Stimulated activated naive CD8-positive, alpha-beta T cell treated with anti-CD3 and anti-CD28 coated beads, Interleukin-15, amount 100 ng/mL, for 72 hours (primary cell): ENCODE measurements around the gene THADA.

Experiments
- ATAC-seq: fragments of 150-1000 bp; cut with Tn5 transposase; 2 replicates; pipeline ENCODE4 v1.10.0; 2021; ENCODE audit warnings: mild to moderate bottlenecking, moderate library complexity
- DNase-seq, 2 donors: peaks; one replicate each; pipeline ENCODE4 v3.0.0; 2021 to 2022
- H3K27ac Mint-ChIP-seq, 2 donors: one replicate each; pipeline ENCODE4 v1.8.0; 2022; ENCODE audit warnings: mild to moderate bottlenecking in 2 of 2, mixed read lengths in 2 of 2, moderate library complexity in 2 of 2
- H3K27me3 Mint-ChIP-seq: one replicate; pipeline ENCODE4 v1.8.0; 2022; ENCODE audit warnings: mixed read lengths
- H3K4me1 Mint-ChIP-seq: one replicate; pipeline ENCODE4 v1.8.0; 2022; ENCODE audit warnings: mild to moderate bottlenecking, mixed read lengths
- H3K4me3 Mint-ChIP-seq, 2 donors: one replicate each; pipeline ENCODE4 v1.8.0; 2022; ENCODE audit warnings: mild to moderate bottlenecking in 2 of 2, mixed read lengths in 2 of 2, moderate library complexity in 1 of 2
- H3K9me3 Mint-ChIP-seq, 2 donors: one replicate each; pipeline ENCODE4 v1.8.0; 2022; ENCODE audit warnings: mixed read lengths in 2 of 2

Gene THADA

DNA sequence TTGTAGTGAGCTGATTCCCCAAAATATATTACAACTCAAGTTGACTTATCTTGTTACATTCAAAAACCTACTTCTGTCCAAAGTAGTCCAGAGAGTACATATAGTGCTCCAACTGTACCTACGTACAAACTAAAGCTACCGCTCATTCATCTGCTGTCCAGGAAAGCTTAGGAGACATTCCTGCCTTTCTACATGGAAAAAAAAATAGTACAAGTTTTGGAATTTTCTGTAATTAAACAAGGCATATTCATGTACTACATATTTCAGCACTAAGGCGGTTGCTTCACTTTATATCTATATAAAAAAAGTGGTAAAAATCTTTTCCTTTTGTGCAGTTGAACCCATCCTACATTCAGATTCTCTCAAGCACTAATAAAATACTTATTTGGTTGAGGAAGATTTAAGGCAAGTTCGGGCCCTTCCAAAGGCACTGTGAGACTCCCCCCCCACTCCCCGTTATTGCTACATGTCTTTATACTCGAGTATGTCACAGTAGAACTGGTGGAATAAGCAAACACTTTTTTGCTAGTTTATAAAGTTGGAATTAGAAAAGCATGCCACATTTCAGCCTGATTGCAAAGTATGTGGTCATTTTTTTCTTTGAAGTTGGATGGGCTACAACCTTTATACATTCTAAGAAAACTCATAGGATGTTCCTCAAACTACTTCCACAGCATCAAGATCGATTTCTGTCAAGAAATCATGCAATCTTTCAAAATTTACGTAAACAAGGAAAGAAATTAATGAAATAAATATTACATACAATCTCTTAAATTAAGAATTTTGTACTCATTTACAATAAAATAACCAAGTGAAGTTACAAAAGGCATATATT lies 373.1 kb downstream of the THADA start:
- H3K4me3 Mint-ChIP-seq: peak overlapping the region; percentile 79 to 96
- peaks cover 51% of the 10 kb centered on the region for H3K4me1 Mint-ChIP-seq
- no peaks in the 10 kb centered on the region for H3K27me3 Mint-ChIP-seq
- DNase-seq: no peak
- no peaks in the 10 kb centered on the region for H3K9me3 Mint-ChIP-seq
- ATAC-seq: no peak
- peak overlapping the region; percentile 98 to 99 for H3K27ac Mint-ChIP-seq

DNA sequence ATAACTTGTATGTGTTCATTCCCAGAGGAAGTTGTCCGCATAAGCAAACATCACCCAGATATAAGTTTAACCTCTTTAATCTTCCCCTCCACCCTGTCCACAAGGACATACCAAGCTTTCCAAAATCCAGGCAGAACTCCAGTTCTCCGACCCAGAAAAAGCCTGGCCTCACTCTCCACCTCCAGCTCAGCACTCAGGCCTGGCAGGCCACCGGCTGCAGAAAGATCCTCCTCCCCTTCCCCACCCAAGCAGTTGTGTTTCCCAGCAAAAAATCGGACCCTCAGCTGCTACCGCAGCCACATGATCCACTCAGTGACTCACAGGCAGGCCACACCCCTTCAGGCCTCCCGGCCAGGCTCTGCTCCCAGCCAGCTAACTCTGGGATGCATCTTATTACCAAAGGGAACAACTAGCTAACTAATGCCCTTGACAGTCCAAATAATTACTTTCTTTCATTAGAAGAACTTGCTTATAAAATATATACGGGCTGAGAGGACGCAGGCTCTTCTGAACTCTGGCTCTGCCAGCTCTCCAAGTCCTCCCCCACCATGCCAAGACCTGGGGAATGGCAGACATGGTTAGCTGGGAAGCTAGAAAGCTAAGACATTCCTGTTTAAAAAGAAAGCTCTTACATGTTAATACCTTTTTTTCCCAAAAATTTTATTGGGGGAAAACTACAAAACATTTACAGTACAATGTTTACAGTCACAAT lies 373.9 kb downstream of the THADA start:
- ATAC-seq: no peak
- Mint-ChIP-seq H3K27ac (peak overlapping the region; percentile 98 to 99), H3K9me3 (no peaks in the 10 kb centered on the region), H3K4me1 (peaks cover 52% of the 10 kb centered on the region), H3K27me3 (no peaks in the 10 kb centered on the region), H3K4me3 (peak overlapping the region; percentile 79 to 96)
- peak; percentile 52 to 72 for DNase-seq

DNA sequence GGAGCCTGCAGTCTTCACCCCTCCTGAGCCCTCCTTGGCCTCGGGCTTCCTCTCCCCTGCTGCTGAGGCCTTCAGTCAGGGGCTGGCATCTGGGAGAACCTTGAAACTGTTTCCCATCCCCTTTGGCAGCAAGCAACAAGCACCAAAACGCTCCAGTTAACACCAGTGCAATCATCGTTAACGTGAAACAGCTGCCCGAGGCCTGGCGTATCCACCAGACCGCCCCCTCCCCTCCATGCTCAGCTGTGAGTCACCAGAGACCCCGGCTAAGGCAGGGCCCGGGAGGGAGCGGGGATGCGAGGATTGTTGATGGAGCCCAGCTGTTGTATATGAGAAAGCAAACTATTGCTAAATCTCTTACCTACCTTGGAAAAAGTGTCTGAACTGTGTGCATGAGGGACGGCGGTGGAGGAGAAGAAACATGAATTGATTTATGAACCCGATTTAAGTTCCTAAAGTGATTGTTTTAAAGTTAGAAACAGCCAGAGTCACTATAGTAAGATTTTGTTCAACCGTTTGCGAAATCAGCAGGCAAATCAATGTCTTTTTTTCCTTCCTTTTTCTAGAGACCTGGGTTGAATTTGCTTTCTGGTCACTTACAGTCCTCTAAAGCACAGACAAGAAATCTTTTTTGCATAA lies 374.6 kb downstream of the THADA start:
- peak in 1 of 2 donors; percentile 33 for DNase-seq
- Mint-ChIP-seq H3K27ac (peak overlapping the region; percentile 98 to 99), H3K4me3 (peak overlapping the region; percentile 79 to 96), H3K9me3 (no peaks in the 10 kb centered on the region), H3K4me1 (peaks cover 52% of the 10 kb centered on the region), H3K27me3 (no peaks in the 10 kb centered on the region)
- no peak for ATAC-seq

DNA sequence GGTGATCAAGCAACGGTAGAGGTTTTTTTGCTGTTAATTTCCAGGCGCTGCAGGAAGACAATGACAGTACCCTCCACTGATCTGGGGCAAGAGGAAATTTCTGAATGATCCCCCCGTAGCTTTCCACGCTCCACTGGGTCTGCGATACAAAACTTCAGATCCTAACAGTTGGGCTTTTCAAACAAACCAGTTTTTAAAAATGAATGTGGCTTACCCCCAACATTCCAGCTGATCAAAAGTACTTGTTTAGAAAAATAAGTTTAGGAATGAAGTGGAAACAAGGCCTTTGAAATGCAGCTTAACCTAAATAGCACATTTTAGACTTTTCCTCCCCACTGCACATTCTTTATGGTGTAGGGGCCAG lies 375.1 kb downstream of the THADA start:
- H3K4me3 Mint-ChIP-seq: peak overlapping the region; percentile 79 to 96
- DNase-seq (no peak), ATAC-seq (no peak)
- H3K27ac Mint-ChIP-seq: peak overlapping the region; percentile 98 to 99
- no peaks in the 10 kb centered on the region for H3K9me3 Mint-ChIP-seq
- no peaks in the 10 kb centered on the region for H3K27me3 Mint-ChIP-seq
- peaks cover 52% of the 10 kb centered on the region for H3K4me1 Mint-ChIP-seq

DNA sequence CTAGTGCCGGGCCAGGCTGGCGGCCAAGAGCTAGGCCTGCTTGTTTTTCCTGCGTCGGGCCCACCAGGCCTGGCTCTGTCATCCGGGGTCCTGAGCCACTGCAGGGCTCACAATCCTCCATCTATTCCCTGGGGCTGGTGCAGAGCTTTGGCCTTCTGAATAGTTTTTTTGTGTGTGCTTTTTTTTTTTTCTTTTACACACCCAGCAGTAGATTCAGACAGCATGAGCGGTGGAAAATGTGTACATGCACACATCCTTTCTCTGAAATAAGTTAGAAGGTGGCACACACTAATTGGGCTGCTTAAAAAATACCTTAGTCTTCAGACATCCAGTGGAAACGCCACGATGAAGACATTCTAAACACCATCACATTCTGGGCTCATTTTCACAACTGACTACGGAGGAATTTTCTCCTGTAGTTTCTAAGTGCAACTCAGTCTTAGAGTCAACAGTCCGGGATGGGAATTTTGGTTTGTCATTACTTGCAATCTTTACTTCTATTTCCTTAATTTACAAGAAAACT lies 375.5 kb downstream of the THADA start:
- H3K4me1 Mint-ChIP-seq: peaks cover 52% of the 10 kb centered on the region
- H3K27me3 Mint-ChIP-seq: no peaks in the 10 kb centered on the region
- no peaks in the 10 kb centered on the region for H3K9me3 Mint-ChIP-seq
- no peak for DNase-seq
- peak overlapping the region; percentile 79 to 96 for H3K4me3 Mint-ChIP-seq
- peak overlapping the region; percentile 98 to 99 for H3K27ac Mint-ChIP-seq
- peak; percentile 21 for ATAC-seq

DNA sequence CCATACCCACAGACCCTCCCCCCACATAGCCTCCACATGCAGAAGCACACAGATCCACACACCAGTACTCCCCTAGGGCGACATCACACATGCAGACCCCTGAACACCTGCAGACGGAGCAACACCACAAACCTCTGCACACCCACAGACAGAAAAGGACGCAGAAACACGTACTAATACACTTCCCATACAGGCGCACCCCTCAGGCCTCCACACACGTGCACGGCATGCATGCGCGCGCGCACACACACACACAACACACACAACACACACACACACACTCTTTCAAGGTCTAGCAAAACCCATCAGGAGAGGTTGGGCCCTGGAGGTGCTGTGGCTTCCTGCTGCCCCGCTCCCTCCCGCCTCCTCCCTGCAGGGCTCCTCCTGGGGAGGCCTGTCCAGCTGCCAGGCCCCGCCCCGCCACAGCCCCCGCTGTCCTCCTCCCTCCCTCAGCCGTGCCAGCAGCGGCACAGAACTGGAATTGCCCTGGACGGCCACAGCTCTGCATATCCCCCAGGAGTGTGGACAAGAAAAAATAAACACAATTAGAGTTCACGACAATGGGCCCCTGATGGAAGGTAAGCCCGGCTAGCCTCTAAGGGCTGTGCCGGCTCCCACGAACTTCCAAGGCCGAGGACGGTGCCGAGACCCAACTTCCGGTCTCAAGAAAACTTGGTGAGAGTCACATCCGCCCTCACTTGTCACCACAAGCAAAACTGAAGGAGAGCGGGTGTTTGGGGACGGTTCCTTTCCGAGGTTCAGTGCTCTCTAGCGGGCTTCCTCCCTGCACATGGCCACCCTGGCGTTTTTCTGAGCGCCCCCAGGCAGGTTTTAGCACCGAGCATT lies 376.2 kb downstream of the THADA start:
- peak; percentile 72 for ATAC-seq
- H3K9me3 Mint-ChIP-seq: no peaks in the 10 kb centered on the region
- peak overlapping the region; percentile 98 to 99 for H3K27ac Mint-ChIP-seq
- H3K4me3 Mint-ChIP-seq: peak overlapping the region; percentile 79 to 96
- peaks cover 52% of the 10 kb centered on the region for H3K4me1 Mint-ChIP-seq
- H3K27me3 Mint-ChIP-seq: no peaks in the 10 kb centered on the region
- DNase-seq: peak; percentile 79 to 87

DNA sequence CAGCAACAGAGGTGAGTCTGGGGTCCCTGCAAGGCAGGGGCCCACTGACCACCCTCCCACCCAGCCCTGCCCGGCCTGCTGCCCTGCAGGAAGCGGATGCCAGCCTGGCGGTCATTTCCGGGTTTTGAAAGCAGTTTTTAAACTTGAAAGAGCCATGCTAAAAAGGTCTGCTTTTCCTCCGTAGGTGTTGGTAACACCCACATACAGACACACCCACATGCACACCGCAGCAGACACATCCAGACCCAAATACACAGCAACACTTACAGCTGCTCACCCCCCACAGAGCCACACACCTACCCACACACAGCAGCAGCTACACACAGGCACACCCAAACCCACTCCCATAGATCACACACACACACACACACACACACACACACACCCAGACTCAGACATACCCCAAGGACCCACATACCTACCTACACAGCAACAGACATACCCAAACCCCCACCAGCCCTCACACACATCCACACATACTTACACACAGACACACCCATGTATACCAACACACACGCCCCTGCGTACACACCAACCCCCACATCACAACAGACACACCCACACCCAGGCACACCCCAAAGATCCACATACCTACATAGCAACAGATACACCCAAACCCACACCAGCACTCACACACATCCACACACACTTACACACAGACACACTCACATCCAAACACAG lies 377.0 kb downstream of the THADA start:
- DNase-seq: peak; percentile 56 to 74
- Mint-ChIP-seq H3K9me3 (no peaks in the 10 kb centered on the region), H3K27ac (peak overlapping the region; percentile 98 to 99), H3K4me3 (peak overlapping the region; percentile 79 to 96), H3K4me1 (peaks cover 46% of the 10 kb centered on the region), H3K27me3 (no peaks in the 10 kb centered on the region)
- peak; percentile 63 for ATAC-seq

DNA sequence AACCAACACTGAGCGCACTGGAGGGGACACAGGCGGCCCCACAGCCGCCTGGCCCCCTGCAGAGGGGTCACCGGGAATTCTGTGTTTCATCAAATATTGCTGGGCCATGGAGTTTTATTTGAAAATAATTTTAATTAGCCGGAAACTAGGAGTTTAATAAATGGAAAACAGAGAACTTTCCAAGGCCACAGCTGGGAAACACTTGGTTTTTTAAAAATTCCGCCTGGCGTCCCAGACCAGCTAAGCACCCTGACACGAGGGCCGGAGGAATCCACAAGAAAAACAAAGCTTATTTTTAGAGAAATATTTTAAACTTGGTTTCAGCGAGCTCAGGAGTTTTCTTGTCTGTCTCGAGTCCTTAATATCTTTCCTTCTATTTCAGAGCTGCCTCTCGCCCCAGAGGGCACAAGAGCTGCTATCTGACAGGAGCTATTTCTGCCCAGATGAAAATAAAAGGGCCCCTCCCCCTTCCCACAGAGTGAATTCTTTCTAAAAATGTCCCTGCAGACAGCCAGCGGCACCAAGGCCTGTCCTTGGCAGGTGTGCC lies 377.6 kb downstream of the THADA start:
- Mint-ChIP-seq H3K4me3 (peak overlapping the region; percentile 79 to 96), H3K27ac (peak overlapping the region; percentile 19 to 37), H3K4me1 (peaks cover 46% of the 10 kb centered on the region), H3K9me3 (no peaks in the 10 kb centered on the region), H3K27me3 (no peaks in the 10 kb centered on the region)
- DNase-seq (no peak), ATAC-seq (no peak)

DNA sequence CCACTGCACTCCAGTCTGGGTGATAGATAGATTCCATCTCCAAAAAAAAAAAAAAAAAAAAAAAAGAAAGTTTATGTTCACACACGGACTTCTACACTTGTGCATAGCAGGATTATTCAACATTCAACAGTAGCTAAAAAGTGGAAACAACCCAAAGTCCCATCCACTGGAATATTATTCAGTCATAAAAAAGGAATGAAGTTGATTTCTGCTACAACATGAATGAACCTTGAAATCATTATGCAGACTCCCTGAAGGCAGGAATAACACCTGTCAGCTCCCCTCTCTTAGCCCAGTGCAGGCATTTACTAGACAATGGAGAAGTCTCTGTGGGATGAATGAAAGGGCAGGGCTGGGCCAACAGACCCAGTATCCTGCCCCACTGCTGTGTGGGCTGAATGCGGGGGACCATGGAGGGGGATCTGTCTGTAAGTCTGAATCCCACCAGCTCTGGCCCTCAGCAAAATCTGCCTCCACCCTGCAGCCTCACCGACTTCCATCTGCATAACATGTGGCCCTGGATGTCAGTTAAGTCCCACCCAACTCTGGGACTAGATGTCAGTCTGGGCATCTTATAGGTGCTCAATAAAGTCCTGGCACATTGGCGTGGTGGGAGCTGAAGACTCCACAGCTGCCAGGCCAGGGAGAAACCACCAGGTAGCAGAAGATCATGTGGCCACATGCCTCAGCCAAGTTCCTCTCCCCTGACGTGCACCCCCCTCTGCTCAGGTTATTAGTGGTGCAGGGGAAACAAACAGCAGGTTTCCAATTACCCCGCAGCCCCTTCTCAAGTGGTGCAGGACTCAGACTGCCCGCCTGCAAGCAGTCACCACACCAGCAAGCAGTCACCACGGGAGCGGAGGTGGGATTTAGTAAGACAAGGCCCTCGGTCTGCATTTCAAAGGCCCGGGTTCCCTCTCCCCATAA lies 378.3 kb downstream of the THADA start:
- peaks cover 54% of the 10 kb centered on the region for H3K4me1 Mint-ChIP-seq
- ATAC-seq (no peak), DNase-seq (no peak)
- peak overlapping the region; percentile 19 to 37 for H3K27ac Mint-ChIP-seq
- no peaks in the 10 kb centered on the region for H3K27me3 Mint-ChIP-seq
- peak overlapping the region; percentile 43 to 79 for H3K4me3 Mint-ChIP-seq
- no peaks in the 10 kb centered on the region for H3K9me3 Mint-ChIP-seq

DNA sequence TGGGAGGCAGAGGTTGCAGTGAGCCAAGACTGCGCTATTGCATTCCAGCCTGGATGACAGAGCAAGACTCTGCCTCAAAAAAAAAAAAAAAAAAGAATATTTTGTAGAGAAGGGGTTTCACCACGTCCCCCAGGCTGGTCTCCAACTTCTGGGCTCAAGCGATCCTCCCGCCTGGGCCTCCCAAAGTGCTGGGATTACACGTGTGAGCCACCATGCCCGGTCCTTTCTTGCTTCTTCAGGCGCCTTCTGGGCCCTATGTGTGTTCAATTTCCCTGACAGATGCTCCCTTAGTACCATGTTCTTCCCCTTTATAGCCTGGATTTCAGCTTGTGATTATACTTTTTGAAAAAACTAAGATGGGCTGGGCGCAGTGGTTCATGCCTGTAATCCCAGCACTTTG lies 379.2 kb downstream of the THADA start:
- Mint-ChIP-seq H3K4me1 (peaks cover 50% of the 10 kb centered on the region), H3K4me3 (no peak overlapping the region), H3K27ac (no peak overlapping the region), H3K27me3 (no peaks in the 10 kb centered on the region), H3K9me3 (no peaks in the 10 kb centered on the region)
- ATAC-seq (no peak), DNase-seq (no peak)

DNA sequence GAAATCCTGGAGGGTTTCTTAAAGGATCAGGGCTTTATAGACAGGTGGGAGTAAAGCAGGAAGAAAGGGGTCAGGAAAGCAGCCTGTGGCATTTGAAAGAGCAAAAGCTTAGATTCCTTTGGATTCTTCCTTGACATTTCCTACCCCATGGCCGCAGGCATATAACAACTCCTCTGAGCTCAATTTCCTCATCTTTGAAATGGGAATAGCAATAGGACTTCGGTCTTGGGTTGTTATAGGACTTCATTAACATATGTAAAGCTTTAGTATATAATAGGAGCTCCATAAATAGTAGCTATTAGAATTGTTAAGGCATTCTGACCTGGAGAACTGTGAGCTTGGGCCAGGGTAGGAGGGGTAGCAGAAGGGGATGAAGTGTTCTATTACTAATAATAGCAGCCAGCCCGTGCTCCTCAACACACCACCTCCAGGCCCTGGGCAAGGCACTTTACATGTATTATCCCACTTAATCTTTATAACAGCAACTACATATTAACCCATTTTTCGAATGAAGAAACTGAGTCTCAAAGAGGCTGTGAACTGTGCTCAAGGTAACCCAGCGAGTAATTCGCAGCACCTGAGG lies 380.1 kb downstream of the THADA start:
- Mint-ChIP-seq H3K4me1 (peaks cover 46% of the 10 kb centered on the region), H3K9me3 (no peaks in the 10 kb centered on the region), H3K27ac (no peak overlapping the region), H3K27me3 (no peaks in the 10 kb centered on the region), H3K4me3 (no peak overlapping the region)
- DNase-seq (no peak), ATAC-seq (no peak)

DNA sequence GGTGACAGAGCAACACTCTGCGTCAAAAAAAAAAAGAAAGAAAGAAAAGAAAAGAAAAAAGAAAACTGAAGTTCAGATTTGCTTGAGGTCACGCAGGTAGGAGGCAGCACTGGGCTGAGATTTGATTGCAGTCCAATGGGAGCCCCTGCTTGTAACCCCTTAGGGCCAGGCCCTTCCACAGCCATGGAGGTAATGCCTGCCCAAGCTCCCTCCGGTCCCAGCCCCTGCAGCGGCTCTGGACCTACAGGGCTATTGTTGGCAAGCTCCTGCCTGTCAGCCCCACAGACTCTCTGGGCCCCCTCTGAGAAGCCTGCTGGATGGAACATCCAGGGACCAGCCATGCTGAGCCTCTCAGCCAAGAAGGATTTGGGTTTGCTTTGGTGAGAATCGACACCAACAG lies 381.6 kb downstream of the THADA start:
- ATAC-seq (no peak), DNase-seq (no peak)
- peaks cover 51% of the 10 kb centered on the region for H3K4me1 Mint-ChIP-seq
- no peaks in the 10 kb centered on the region for H3K9me3 Mint-ChIP-seq
- no peaks in the 10 kb centered on the region for H3K27me3 Mint-ChIP-seq
- H3K27ac Mint-ChIP-seq: no peak overlapping the region
- no peak overlapping the region for H3K4me3 Mint-ChIP-seq

DNA sequence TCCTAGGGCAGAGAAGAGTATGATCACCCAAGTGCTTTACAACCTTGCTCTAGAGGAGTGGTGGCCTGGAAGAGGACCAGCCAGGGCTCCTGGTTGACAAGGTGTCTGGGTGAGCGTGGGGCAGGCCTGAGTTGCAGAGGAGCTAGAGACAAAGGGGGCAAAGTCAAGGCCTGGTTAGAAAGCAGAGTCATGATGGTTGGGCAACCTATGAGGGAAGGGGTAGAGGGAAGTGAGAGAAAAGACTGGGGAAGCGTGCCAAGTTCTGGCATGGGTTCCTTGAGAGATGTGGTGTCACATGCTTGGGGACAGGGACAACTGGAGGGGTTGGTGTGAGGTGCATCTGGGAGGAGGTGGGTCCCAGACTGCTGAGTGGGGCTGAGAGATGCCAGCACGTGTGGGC lies 382.9 kb downstream of the THADA start:
- Mint-ChIP-seq H3K4me3 (no peak overlapping the region), H3K27me3 (no peaks in the 10 kb centered on the region), H3K9me3 (no peaks in the 10 kb centered on the region), H3K4me1 (peaks cover 41% of the 10 kb centered on the region), H3K27ac (peak overlapping the region in 1 of 2 donors; percentile 70)
- no peak for DNase-seq
- peak; percentile 13 for ATAC-seq
